Neural crest cell (in vitro differentiated cells): Measurements from ENCODE around the gene RAMP1. TPM values are rescaled to one million over a fixed set of nuclear protein-coding genes. Genes with fewer than 3 reads are reported as not detected.

Source experiments
- DNase-seq: peaks from one replicate; pipeline ENCODE4 v3.0.0; 2021; ENCODE audit warnings: low read depth, mixed read lengths, low spot score
- H3K27ac Mint-ChIP-seq: one replicate; pipeline ENCODE4 v1.8.0; 2021; ENCODE audit warnings: mild to moderate bottlenecking, mixed read lengths; ENCODE audit not compliant: unreplicated experiment
- H3K27me3 Mint-ChIP-seq: 2 replicates; pipeline ENCODE4 v1.8.0; 2021; ENCODE audit warnings: low read depth, mild to moderate bottlenecking, mixed read lengths
- H3K36me3 Mint-ChIP-seq: 2 replicates; pipeline ENCODE4 v1.8.0; 2021; ENCODE audit warnings: low read depth, mild to moderate bottlenecking, mixed read lengths
- H3K4me1 Mint-ChIP-seq: 2 replicates; pipeline ENCODE4 v1.8.0; 2021; ENCODE audit warnings: mixed read lengths
- H3K4me3 Mint-ChIP-seq: one replicate; pipeline ENCODE4 v1.8.0; 2021; ENCODE audit warnings: mild to moderate bottlenecking, mixed read lengths
- H3K9me3 Mint-ChIP-seq: 2 replicates; pipeline ENCODE4 v1.8.0; 2021; ENCODE audit warnings: mixed read lengths
- total RNA-seq: library from RNA; stranded (reverse); gene quantifications from 2 replicates; pipeline ENCODE4 v1.2.1, GENCODE V29; 2021
- TF ChIP-seq, protein P1 (sequence below): fragments of 200-600 bp; sonication (generic); conservative IDR thresholded peaks from 2 replicates; pipeline ENCODE4 v1.5.0; 2021; ENCODE audit warnings: antibody characterized with exemption, mild to moderate bottlenecking

The RAMP1 gene
- total RNA-seq, 1 donor from 2014 or later = 0.58 TPM

- Mint-ChIP-seq H3K4me3 (no peak overlapping the region), H3K27ac (no peak overlapping the region), H3K4me1 (peaks cover 4% of the 10 kb centered on the region)
Observed at GRCh38 chr2:237912271-237913192, 53.1 kb downstream of the RAMP1 start.

GRCh38 chr2:237913193-237913917, 53.9 kb downstream of the RAMP1 start:
- no peak overlapping the region for H3K4me3 Mint-ChIP-seq
- peaks cover 4% of the 10 kb centered on the region for H3K4me1 Mint-ChIP-seq
- no peak overlapping the region for H3K27ac Mint-ChIP-seq
- DNase-seq = no peak
- H3K36me3 Mint-ChIP-seq = no peaks in the 10 kb centered on the region
- TF ChIP-seq, protein P1, sequence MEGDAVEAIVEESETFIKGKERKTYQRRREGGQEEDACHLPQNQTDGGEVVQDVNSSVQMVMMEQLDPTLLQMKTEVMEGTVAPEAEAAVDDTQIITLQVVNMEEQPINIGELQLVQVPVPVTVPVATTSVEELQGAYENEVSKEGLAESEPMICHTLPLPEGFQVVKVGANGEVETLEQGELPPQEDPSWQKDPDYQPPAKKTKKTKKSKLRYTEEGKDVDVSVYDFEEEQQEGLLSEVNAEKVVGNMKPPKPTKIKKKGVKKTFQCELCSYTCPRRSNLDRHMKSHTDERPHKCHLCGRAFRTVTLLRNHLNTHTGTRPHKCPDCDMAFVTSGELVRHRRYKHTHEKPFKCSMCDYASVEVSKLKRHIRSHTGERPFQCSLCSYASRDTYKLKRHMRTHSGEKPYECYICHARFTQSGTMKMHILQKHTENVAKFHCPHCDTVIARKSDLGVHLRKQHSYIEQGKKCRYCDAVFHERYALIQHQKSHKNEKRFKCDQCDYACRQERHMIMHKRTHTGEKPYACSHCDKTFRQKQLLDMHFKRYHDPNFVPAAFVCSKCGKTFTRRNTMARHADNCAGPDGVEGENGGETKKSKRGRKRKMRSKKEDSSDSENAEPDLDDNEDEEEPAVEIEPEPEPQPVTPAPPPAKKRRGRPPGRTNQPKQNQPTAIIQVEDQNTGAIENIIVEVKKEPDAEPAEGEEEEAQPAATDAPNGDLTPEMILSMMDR = no peak
- peaks cover 7% of the 10 kb centered on the region for H3K9me3 Mint-ChIP-seq
- H3K27me3 Mint-ChIP-seq = no peaks in the 10 kb centered on the region

More at GRCh38 chr2:237912271-237913192, 53.1 kb downstream of the RAMP1 start:
- Mint-ChIP-seq H3K36me3 (no peaks in the 10 kb centered on the region), H3K27me3 (no peaks in the 10 kb centered on the region), H3K9me3 (peaks cover 8% of the 10 kb centered on the region)
- TF ChIP-seq, protein P1 = no peak
- no peak for DNase-seq

GRCh38 chr2:237915576-237915975, 56.2 kb downstream of the RAMP1 start:
- DNase-seq = no peak
- Mint-ChIP-seq H3K36me3 (no peaks in the 10 kb centered on the region), H3K27me3 (no peaks in the 10 kb centered on the region), H3K9me3 (peaks cover 3% of the 10 kb centered on the region), H3K4me1 (peaks cover 4% of the 10 kb centered on the region), H3K27ac (no peak overlapping the region), H3K4me3 (no peak overlapping the region)
- TF ChIP-seq, protein P1 = no peak

DNA sequence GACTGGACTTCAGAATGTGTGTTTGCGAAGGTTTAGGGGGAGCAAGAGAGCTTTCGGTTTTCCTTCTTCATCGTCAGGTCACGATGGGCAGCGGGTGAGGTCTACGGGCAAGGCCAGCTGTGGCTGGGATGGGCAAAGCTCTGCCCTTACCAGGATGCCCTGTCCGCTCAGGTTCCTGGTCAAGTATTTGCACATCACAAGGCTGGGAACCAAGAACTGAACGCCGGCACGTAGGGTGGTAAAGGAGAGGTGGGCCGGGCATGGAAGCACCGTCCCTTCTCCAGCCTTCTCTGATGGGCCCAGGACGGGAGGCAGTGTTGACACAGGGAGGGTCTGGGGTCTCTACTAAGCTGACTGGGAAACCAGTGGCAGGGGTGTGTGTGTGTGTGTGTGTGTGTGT, 56.9 kb downstream of the RAMP1 start:
- TF ChIP-seq, protein P1 = no peak
- H3K27ac Mint-ChIP-seq = no peak overlapping the region
- H3K9me3 Mint-ChIP-seq = no peaks in the 10 kb centered on the region

GRCh38 chr2:237917696-237918374, 58.4 kb downstream of the RAMP1 start:
- peaks cover 8% of the 10 kb centered on the region for H3K4me1 Mint-ChIP-seq
- H3K4me3 Mint-ChIP-seq = no peak overlapping the region
- no peak for DNase-seq
- H3K36me3 Mint-ChIP-seq = no peaks in the 10 kb centered on the region
- TF ChIP-seq, protein P1 = no peak
- no peak overlapping the region for H3K27ac Mint-ChIP-seq
- H3K27me3 Mint-ChIP-seq = no peaks in the 10 kb centered on the region
- no peaks in the 10 kb centered on the region for H3K9me3 Mint-ChIP-seq

More for the DNA sequence above, 56.9 kb downstream of the RAMP1 start:
- H3K36me3 Mint-ChIP-seq = no peaks in the 10 kb centered on the region
- DNase-seq = no peak
- no peak overlapping the region for H3K4me3 Mint-ChIP-seq
- H3K4me1 Mint-ChIP-seq = peaks cover 8% of the 10 kb centered on the region
- no peaks in the 10 kb centered on the region for H3K27me3 Mint-ChIP-seq
